Activated CD8-positive, alpha-beta T cell treated with anti-CD3 and anti-CD28 coated beads for 36 hours (primary cell): ENCODE data around the gene SPATA16. TPM values are rescaled to one million over a fixed set of nuclear protein-coding genes. Genes with fewer than 3 reads are reported as not detected.

Experiments
- ATAC-seq: fragments of 200-7000 bp; cut with Tn5 transposase; one replicate; pipeline ENCODE4 v1.10.0; 2021; ENCODE audit warnings: mild to moderate bottlenecking, moderate library complexity
- CTCF ChIA-PET: fragments of 350-600 bp; sonication (Branson Sonifier 250); formaldehyde crosslinking; loops from one replicate; lab custom pipeline; 2021; ENCODE audit warnings: antibody characterized with exemption; lab: Charles Lee
- POLR2A ChIA-PET: fragments of 350-600 bp; sonication (Branson Sonifier 250); formaldehyde crosslinking; loops from one replicate; lab custom pipeline; 2021; ENCODE audit warnings: antibody characterized with exemption; lab: Charles Lee
- DNase-seq: peaks from one replicate; pipeline ENCODE4 v3.0.0-alpha.2; 2020
- H3K27ac Mint-ChIP-seq: one replicate; pipeline ENCODE4 v1.8.0; 2021; ENCODE audit warnings: mild to moderate bottlenecking, mixed read lengths
- H3K27me3 Mint-ChIP-seq: one replicate; pipeline ENCODE4 v1.8.0; 2021; ENCODE audit warnings: mixed read lengths
- H3K36me3 Mint-ChIP-seq: one replicate; pipeline ENCODE4 v1.8.0; 2021; ENCODE audit warnings: low read depth, mixed read lengths
- H3K4me1 Mint-ChIP-seq: one replicate; pipeline ENCODE4 v1.8.0; 2021; ENCODE audit warnings: low read depth, mixed read lengths
- H3K4me3 Mint-ChIP-seq: one replicate; pipeline ENCODE4 v1.8.0; 2021; ENCODE audit warnings: mild to moderate bottlenecking, moderate library complexity, mixed read lengths
- H3K9me3 Mint-ChIP-seq: one replicate; pipeline ENCODE4 v1.8.0; 2021; ENCODE audit warnings: mixed read lengths
- intact Hi-C: fragments of 100-400 bp; cut with micrococcal nuclease; formaldehyde crosslinking; loops from one replicate; pipeline ENCODE4 v1.10.0; 2022
- total RNA-seq, 2 experiments: library from RNA; stranded (reverse); gene quantifications; one replicate each; pipeline ENCODE4 v1.2.3, GENCODE V29; 2021
- TF ChIP-seq, protein P1 (sequence below): fragments of 200-600 bp; IDR thresholded peaks from one replicate; pipeline ENCODE4 v1.8.0; 2022; ENCODE audit warnings: antibody characterized with exemption, mild to moderate bottlenecking

The SPATA16 gene
- total RNA-seq, 2 experiments from 2014 or later: not detected

DNA sequence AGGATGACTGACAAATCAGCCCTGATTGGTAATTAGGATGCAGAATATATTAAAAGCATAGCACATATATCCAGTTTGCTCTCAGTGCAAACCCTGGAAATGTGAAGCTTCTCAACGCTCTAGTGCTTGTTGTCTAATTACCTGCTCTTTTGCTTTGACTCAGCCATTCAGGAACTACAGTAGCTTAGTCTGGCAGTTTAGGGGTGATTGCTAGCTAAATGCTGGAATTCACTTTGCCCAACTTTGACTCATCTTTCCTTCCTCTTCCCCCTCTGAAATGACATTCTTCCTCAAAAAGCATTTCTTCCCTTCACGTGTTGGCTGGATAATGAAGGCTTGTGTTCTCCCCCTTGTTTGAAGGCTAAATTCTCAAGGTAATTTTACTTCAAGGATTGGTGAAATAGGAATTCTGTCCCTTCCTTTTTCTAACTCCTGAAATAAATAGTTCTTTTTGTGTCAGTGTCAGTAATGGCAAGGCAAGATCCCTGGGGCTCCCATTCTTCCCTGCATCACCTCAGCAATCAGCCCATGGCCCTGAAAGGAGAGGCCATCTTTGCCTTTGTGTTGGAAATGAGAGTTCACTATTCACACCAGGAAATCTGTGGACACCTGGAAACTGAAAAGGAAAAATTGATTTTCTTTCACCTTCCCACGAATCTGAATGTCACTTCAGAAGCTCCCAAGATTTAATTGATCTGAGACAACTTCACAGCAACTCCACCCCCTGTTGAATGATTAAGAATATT, 286.9 kb downstream of the SPATA16 start:
- TF ChIP-seq, protein P1, sequence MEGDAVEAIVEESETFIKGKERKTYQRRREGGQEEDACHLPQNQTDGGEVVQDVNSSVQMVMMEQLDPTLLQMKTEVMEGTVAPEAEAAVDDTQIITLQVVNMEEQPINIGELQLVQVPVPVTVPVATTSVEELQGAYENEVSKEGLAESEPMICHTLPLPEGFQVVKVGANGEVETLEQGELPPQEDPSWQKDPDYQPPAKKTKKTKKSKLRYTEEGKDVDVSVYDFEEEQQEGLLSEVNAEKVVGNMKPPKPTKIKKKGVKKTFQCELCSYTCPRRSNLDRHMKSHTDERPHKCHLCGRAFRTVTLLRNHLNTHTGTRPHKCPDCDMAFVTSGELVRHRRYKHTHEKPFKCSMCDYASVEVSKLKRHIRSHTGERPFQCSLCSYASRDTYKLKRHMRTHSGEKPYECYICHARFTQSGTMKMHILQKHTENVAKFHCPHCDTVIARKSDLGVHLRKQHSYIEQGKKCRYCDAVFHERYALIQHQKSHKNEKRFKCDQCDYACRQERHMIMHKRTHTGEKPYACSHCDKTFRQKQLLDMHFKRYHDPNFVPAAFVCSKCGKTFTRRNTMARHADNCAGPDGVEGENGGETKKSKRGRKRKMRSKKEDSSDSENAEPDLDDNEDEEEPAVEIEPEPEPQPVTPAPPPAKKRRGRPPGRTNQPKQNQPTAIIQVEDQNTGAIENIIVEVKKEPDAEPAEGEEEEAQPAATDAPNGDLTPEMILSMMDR: no peak
- no peaks in the 10 kb centered on the region for H3K4me1 Mint-ChIP-seq
- ChIA-PET POLR2A (no interaction called here), CTCF (no interaction called here)
- no peak overlapping the region for H3K27ac Mint-ChIP-seq
- no peaks in the 10 kb centered on the region for H3K9me3 Mint-ChIP-seq
- DNase-seq (no peak), ATAC-seq (no peak)
- H3K36me3 Mint-ChIP-seq: no peaks in the 10 kb centered on the region
- intact Hi-C loops: no loop called here
- peaks cover 2% of the 10 kb centered on the region for H3K27me3 Mint-ChIP-seq
- H3K4me3 Mint-ChIP-seq: no peak overlapping the region

DNA sequence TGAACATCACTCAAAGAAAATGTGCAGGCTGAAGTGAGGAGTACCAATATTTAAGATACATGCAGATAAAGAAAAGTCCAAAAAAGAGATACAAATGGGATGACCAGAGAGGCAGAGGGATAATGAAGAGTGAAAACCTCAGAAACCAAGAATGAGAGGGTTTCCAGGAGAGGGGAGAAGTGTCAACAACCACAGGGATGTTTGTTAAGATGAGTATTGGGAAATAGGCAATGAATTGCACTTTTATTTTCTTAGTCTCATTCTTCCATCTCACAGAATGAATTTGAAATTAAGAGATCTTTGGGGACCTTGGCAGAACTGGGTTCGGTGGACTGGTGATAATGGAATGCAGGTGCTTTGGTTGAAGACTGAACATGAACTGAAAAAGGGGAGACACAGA, 288.0 kb downstream of the SPATA16 start:
- Mint-ChIP-seq H3K9me3 (no peaks in the 10 kb centered on the region), H3K4me3 (no peak overlapping the region), H3K4me1 (no peaks in the 10 kb centered on the region), H3K36me3 (no peaks in the 10 kb centered on the region), H3K27me3 (peaks cover 4% of the 10 kb centered on the region), H3K27ac (no peak overlapping the region)
- CTCF ChIA-PET: no interaction called here
- POLR2A ChIA-PET: no interaction called here
- DNase-seq (no peak), ATAC-seq (no peak)
- intact Hi-C loops: no loop called here
- TF ChIP-seq, protein P1: no peak

DNA sequence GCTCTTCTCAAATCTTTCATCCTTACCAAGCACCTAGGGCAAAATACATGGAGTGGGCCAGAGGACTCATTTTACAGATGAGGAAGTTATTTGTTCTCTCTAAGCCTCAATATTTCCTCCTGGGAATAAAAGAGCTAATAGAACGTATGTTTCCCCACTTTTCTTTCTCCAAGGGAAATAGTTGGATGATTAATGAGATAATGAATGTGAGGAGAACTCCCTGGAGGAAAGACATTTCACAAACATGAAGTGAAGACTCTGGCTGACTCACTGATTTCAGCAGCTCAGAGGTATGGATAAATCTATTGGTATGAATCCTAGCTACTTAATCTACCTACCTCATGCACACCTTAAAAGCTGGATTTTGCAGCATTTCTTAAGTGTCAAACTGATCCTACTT, 292.1 kb downstream of the SPATA16 start:
- no peaks in the 10 kb centered on the region for H3K36me3 Mint-ChIP-seq
- ChIA-PET CTCF (interaction anchor here (1.1 kb wide), 1 partner anchor 23 kb away, joined by 3 read pairs; no protein-coding TSS in a partner anchor), POLR2A (interaction anchor here (0.5 kb wide), 1 partner anchor 1580 kb away, joined by 3 read pairs; no protein-coding TSS in a partner anchor)
- H3K9me3 Mint-ChIP-seq: no peaks in the 10 kb centered on the region
- TF ChIP-seq, protein P1: no peak
- ATAC-seq (no peak), DNase-seq (no peak)
- H3K4me3 Mint-ChIP-seq: no peak overlapping the region
- H3K27ac Mint-ChIP-seq: no peak overlapping the region
- H3K27me3 Mint-ChIP-seq: peaks cover 14% of the 10 kb centered on the region
- H3K4me1 Mint-ChIP-seq: peaks cover 7% of the 10 kb centered on the region
- intact Hi-C loops: no loop called here

DNA sequence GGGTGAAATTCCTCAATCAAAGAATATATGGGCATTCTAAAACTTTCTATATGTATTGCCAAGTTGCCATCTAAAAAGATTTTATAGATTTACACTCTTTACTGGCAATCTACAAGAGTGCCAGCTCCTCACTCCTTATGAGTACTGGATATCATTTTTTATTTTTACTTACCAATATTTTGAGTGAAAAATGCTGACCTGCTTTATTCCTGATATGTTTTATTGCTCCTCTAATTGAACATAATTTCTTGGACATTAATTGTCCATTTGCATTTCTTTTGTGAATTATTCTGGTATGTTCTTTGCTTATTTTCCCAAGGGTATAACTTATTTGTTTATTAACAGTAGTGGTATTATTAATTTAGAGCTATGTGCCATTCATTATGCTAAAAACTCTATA, 293.7 kb downstream of the SPATA16 start:
- ATAC-seq: no peak
- DNase-seq: no peak
- no peaks in the 10 kb centered on the region for H3K9me3 Mint-ChIP-seq
- H3K27me3 Mint-ChIP-seq: peaks cover 14% of the 10 kb centered on the region
- POLR2A ChIA-PET: no interaction called here
- intact Hi-C loops: no loop called here
- H3K4me1 Mint-ChIP-seq: peaks cover 7% of the 10 kb centered on the region
- H3K27ac Mint-ChIP-seq: no peak overlapping the region
- H3K36me3 Mint-ChIP-seq: no peaks in the 10 kb centered on the region
- CTCF ChIA-PET: no interaction called here
- no peak overlapping the region for H3K4me3 Mint-ChIP-seq
- TF ChIP-seq, protein P1: no peak

DNA sequence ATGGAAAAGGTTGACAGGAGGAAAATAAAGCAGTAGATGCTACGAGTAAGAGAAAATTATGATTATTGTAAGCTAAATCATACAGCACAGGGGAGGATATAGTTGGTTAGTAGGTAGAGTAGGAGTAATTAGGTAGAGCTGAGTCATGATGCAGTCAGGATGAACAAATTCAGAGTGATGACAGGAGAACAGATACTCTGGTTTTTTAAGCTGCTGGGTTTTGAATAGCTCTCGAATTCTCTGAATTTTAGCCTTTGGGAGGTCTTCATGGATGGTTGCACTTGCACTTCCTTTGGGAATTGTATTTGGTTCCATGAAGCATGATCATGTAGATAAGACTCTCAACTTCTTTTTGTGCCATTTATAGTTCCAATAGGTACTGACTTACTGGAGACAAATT, 294.3 kb downstream of the SPATA16 start:
- Mint-ChIP-seq H3K4me3 (no peak overlapping the region), H3K4me1 (peaks cover 7% of the 10 kb centered on the region), H3K27me3 (peaks cover 16% of the 10 kb centered on the region), H3K36me3 (no peaks in the 10 kb centered on the region), H3K27ac (no peak overlapping the region), H3K9me3 (no peaks in the 10 kb centered on the region)
- POLR2A ChIA-PET: no interaction called here
- TF ChIP-seq, protein P1: no peak
- DNase-seq (no peak), ATAC-seq (peak; percentile 37)
- CTCF ChIA-PET: no interaction called here
- intact Hi-C loops: no loop called here
